GM10266 (cell line): ENCODE results near the gene ARHGAP19.
"Not testable (repeated sequence)": the region's sequence is repeated elsewhere in the genome, so short reads cannot be mapped to it uniquely, and the experiment has no call there.

ENCODE experiments used
- DNase-seq: peaks from one replicate; pipeline ENCODE4 v3.0.0; 2012; ENCODE audit errors: extremely low spot score
- TF ChIP-seq, protein P1 (sequence below): IDR thresholded peaks from 2 replicates; pipeline ENCODE4 v1.5.1; 2012; ENCODE audit warnings: mild to moderate bottlenecking, low read depth; ENCODE audit not compliant: control insufficient read depth, insufficient read depth; ENCODE audit errors: missing control alignments

ARHGAP19 gene

DNA sequence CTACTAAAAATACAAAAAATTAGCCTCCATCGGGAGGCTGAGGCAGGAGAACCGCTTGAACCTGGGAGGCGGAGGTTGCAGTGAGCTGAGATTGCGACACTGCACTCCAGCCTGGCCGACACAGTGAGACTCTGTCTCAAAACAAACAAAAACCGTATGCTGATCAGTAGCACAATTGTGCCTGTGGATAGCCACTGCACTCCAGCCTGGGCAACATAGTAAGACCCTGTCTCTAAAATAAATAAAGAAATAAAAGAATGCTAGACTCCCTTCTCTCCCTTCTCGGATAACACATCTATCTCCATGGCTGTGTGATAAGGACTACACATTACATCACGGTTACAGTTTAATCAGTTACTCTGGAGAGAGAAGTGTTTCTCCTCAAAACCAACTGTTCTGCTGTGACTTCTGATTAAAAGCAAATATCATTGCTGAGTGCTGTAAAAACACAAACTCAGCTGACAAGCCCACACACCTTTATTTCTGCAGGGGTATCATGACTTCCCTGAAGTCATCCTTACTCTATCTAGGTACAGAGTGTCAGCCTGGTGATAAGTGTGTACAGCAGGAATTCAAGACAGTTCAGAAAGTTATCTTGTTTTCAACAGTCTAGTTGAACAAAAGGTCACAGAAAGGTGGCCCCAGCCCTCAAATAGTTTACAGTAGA, 5.3 kb upstream of the ARHGAP19 start:
- no peak for DNase-seq
- TF ChIP-seq, protein P1, sequence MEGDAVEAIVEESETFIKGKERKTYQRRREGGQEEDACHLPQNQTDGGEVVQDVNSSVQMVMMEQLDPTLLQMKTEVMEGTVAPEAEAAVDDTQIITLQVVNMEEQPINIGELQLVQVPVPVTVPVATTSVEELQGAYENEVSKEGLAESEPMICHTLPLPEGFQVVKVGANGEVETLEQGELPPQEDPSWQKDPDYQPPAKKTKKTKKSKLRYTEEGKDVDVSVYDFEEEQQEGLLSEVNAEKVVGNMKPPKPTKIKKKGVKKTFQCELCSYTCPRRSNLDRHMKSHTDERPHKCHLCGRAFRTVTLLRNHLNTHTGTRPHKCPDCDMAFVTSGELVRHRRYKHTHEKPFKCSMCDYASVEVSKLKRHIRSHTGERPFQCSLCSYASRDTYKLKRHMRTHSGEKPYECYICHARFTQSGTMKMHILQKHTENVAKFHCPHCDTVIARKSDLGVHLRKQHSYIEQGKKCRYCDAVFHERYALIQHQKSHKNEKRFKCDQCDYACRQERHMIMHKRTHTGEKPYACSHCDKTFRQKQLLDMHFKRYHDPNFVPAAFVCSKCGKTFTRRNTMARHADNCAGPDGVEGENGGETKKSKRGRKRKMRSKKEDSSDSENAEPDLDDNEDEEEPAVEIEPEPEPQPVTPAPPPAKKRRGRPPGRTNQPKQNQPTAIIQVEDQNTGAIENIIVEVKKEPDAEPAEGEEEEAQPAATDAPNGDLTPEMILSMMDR = no peak

DNA sequence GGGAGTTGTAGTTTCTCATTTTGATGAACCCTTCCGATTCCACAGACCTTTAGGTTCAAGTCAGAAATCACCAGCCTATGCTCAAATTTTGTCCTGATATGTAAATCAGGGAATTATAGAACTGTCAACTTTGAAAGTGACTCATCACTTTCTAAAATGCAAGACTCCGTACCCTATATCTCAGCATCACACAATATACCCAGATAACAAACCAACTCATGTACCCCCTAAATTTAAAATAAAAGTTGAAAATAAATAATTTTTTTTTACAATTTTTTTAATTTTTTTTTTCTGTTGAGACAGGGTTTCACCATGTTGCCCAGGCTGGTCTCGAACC, 393 bp upstream of the ARHGAP19 start:
- DNase-seq = no peak
- TF ChIP-seq, protein P1 = no peak

DNA sequence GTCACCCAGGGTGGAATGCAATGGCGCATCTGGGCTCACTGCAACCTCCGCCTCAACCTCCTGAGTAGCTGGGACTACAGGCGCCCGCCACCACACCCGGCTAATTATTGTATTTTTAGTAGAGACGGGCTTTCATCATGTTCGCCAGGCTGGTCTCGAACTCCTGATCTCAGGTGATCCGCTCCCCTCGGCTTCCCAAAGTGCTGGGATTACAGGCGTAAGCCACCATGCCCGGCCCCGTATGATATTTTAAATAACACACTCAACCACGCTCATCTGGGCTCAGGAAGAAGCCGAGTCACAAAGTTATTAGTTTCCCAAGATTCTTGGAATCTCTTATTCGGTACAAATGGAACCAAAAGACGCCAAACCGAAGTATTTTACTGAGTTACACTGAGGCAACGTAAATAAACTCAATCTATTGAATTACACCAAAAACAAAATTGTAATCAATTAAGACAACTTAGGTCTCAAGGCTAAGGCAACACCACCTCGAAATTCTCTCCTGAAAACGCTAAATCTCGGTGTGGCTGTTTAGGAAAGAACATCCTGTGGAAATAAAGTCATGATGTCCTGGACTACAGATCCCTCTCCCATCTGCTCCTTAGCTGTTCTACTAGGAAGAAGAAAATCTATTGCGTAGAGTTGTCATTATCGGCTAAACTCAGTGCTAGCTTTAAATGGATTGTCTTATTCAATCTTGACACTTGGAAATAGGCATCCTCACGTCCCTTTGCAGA, 910 bp downstream of the ARHGAP19 start:
- TF ChIP-seq, protein P1 = no peak
- DNase-seq = no peak

DNA sequence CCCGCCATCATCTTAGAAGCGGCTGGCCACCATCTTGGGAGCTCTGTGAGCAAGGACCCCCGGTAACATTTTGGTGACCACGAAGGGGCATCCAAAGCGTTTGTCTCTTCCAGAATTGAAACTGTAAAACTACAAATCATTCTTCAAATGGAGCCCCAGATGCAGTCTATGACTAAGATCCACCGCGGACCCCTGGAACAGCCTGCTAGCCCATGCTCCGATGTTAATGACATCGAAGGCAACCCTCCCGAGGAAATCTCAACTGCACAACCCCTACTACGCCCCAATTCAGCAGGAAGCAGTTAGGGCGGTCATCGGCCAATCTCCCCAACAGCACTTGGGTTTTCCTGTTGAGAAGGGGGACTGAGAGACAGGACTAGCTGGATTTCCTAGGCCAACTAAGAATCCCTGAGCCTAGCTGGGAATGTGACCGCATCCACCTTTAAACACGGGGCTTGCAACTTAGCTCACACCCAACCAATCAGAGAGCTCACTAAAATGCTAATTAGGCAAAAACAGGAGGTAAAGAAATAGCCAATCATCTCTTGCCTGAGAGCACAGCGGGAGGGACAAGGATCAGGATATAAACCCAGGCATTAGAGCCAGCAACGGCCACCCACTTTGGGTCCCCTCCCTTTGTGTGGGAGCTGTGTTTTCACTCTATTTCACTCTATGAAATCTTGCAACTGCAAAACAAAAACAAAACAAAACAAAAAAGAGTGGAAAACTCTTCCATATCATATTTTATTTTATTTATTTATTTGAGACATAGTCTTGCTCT, 1.7 kb downstream of the ARHGAP19 start:
- DNase-seq = not testable (repeated sequence)

DNA sequence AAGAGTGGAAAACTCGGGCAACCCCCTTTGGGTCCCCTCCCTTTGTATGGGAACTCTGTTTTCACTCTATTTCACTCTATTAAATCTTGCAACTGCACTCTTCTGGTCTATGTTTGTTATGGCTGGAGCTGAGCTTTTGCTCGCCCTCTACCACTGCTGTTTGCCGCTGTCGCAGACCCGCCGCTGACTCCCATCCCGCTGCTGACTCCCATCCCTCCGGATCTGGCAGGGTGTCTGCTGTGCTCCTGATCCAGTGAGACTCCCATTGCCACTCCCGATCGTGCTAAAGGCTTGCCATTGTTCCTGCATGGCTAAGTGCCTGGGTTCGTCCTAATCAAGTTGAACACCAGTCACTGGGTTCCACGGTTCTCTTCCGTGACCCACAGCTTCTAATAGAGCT, 2.4 kb downstream of the ARHGAP19 start:
- DNase-seq = not testable (repeated sequence)

DNA sequence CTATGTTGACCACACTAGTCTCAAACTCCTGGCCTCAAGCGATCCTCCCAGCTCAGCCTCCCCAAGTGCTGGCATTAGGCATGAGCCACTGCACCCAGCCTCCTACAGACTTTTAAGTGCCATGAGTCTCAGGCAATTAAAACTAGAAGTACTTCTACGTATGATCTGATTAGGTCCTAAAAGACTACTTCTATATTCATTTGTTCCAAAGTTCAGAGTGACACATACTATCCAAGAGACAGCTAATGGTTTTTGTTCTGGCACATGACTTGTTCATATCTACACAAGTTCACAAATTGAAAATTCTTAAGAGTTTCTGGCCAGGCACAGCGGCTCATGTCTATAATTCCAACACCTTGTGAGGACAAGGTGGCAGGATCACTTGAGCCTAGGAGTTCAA, 11.7 kb downstream of the ARHGAP19 start:
- TF ChIP-seq, protein P1 = no peak
- DNase-seq = no peak

DNA sequence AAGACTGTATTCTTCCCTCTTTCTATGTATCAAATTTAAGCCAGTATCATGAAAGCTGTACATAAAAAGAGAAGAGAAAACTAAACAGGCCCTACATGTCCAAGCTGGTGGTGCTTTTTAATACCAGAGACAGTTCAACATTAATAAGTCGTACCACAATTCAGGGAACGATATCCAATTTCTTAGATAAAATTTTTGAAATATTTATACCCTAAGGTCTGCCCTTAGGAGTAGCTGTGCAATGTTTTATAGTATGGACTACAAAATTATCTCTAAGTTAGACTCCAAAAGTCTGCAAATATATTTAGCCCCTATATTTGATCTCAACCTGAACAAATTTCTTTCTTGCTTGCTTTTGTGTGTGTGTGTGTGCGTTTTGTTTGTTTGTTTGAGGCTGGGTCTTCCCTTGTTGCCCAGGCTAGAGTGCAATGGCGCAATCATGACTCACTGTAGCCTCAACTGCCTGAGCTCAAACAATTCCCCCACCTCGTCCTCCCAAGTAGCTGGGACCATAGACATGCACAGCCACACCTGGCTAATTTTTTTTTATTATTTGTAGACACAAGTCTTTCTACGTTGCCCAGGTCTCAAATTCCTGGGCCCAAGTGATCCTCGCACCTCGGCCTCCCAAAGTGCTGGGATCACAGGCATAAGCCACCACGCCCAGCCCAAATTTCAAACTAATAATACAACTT, 13.2 kb downstream of the ARHGAP19 start:
- TF ChIP-seq, protein P1 = no peak
- DNase-seq = no peak
